DMS53 (cell line): ENCODE results near the gene USP13.

Experiments
- DNase-seq: peaks from one replicate; lab custom pipeline; 2025; lab: John Stamatoyannopoulos, UW

The USP13 gene

DNA sequence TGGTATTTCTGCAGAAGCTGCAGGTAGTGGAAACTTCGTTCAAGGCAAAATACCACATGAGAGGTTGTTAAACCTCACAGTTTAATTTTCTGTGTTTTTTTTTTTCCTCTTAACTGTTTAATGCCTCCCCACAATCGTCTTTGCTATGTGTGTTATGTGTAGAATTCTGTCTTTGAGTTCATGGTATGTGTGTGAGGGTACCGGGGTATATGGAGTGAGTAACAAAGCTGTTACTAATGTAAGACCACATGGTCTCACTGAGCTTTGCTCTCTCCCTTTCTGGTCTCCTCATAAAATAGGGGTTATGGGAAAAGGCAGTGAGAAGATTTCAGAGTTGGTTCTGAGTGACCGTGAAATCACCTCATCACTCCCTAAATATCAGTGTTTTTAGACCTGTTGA, 143.6 kb downstream of the USP13 start:
- no peak for DNase-seq

DNA sequence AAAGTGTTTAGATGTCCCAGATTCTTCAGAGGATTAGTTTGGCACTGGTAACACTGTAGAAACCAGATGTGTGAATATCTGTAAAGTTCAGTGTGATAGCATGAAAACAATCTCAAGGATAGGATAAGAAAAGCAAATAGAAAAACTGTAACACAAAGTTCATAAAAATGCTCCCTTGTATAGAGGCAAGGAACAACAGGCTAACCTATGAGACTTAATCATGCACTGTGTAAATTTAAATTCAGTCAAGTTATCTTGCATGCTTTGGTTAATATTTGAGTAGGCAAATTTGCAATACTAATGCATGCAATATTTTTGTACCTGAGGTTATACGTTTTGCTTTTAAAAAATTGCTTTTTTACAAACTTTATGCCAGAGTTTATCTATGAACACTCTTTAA, 144.4 kb downstream of the USP13 start:
- no peak for DNase-seq

DNA sequence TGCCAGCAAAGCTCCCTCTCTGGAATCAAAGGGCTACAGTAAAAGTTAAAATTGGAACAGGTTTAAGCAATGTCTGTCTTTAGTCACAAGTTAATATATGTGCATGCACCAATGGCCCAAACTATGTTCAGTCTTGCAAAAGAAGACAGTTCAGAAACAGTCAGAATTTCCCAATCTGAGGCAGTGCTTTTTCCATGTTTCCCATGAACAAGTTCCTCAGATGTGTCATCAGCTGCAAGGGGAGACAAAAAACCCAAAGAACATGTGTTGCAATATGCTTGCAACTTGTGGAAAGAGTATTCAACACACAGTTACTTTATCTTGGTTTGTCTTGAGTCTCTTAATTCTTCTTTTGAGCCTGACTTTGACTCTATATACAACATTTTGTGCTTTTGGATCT, 148.4 kb downstream of the USP13 start:
- no peak for DNase-seq

DNA sequence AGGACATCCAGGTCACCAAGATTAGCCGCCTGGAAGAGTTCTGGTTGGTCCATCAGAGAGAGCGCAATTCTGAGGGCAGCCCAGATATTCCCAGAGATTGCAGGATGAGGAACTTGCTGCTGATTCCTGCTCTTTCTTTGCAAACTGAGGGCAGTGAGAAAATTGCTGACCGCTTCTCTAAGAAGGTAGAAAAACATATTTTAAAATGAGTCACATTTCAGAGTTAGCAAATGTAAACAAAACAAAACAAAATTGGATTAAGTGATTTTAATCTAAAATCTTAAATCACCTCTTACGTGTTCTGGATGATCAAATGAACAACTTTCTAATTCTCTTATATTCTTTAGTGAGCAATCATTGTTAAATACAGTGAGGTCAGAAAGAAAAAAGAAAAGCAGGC, 149.0 kb downstream of the USP13 start:
- DNase-seq: no peak

DNA sequence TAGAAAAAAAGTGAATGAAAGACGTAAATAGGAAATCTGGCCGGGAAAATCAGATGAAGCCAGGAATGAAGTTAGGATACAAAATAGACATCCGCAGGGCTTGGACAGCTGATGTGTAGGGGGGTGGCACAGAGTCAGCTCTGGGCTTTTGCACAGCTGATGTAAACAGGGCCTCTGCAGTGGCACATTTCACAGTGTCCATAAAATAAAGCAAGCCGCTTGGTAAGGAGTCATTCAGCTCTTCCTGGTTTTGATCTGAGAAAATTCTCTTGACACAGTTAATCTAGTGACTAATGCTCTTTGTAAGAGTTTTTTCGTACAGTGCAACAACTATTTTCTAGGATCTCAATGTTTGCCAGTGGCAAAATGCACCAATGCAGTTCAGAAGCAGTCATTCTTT, 153.3 kb downstream of the USP13 start:
- DNase-seq: no peak

DNA sequence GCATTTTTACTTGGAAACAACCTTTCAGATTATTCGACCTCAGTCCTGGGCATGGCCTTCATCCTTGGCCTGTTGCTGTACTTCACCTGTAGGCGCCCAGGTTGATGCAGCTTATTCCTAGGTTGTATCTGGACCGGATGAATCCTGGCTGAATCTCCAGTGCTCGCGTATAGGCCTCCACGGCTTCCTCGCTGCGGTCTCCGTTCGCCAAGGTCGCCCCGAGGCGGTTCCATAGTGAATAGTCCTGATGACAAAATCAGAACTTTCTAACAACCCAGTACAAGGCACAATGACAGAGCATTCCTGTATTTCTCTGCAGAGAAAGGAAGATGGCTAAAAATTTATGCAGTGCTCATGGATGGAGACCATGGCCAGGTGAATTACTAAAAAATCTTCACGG, 154.7 kb downstream of the USP13 start:
- no peak for DNase-seq

DNA sequence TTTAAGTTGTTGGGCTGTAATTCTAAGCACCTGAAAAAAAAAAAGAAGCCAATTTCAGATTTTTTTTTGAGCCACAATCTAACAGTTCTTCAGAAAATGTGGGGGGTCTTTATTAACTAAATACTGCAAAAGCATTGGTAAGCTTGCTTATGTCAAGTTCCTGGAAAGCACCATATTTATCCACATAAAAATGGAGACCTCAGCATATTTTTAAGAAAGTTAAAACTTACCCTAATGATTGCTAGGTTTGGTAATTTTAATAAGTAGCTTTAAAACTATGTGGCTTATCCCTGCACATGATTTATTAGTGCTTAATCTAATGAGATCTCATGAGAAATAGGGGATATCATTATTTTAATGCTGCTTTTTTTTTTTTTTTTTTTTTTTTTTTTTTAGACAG, 156.8 kb downstream of the USP13 start:
- no peak for DNase-seq

DNA sequence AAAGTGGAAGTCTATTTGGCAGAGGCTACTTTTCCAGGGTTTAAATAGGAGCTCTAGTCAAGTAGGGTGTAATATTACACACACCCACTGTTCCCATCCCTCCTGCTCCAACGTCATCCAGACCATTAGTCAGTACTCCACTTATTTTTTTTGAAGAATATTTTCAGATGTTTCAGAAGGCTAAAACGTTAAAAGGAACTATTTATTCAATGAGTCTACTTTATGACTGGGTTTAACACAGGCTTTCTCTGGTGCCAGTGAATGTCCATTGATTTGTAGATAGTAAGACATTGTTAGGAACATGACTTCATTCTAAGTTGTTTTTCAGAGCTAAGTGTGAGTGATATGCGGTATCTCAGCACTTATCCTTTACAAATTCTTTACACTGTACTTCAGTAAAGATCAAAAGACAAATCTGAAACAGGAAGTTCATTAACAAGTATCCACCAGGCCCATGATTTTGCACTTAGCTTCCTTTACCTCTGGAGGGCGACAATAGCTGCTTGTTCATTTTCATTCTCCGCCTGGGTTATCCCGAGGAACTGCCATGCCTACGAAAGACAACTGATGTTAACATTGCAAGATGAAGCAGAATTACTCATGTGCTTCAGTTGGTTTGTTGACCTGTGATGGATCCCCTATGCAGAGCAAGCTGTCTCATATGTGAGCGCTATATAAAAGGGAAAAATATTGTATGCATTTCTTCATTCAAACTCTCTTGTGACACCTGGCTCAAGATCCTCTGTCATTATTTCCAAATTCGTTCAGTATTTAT, 158.7 kb downstream of the USP13 start:
- peak; percentile 81 for DNase-seq

DNA sequence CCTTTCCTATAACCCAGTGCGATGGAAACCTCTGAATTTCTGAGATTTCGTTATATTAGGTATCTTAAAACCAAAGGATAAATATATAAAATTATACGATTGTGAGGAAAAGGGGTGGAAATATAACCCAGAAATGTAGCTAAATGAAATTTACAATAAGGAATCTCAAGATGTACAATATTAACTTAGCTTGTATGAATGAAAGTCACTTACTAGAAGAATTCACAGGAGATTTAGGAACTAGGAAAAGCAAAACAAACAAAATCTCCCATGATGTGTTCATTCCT, 159.2 kb downstream of the USP13 start:
- no peak for DNase-seq

DNA sequence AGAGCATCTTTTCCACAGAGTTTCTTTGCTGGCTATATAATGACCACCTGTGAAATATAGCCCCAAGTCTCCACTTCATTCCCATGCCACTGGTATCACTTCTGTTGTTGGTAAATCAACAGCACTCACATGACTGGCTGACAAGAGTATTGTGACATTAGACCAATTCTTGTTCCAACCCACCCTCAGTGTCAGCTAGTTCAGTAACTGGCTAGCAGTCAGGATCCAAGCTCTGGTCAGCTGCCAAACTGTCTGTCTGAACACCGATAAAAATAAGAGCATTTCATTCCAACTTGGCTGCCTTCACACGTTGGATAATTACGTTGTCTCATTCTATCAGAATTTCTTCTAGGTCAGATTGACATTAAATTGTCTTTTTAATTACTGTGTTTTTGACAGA, 166.5 kb downstream of the USP13 start:
- DNase-seq: no peak

DNA sequence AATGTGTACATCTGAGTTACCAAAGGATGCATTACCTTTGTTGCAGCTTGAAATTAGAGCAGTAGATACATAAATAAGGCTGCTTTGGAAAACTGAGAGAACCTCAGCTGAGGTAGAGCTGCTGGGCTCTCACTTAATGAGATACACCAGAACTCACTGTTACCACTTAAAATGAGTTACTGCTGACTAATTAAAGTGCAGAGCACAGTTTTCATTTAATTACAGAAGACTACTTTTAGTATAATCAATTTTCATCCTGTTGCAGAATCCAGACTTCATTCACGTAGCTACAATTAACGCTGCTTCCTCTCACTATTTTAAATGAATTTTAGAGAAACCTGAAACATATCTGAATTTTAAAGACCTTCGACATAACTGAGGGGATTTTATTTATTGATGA, 169.5 kb downstream of the USP13 start:
- no peak for DNase-seq

DNA sequence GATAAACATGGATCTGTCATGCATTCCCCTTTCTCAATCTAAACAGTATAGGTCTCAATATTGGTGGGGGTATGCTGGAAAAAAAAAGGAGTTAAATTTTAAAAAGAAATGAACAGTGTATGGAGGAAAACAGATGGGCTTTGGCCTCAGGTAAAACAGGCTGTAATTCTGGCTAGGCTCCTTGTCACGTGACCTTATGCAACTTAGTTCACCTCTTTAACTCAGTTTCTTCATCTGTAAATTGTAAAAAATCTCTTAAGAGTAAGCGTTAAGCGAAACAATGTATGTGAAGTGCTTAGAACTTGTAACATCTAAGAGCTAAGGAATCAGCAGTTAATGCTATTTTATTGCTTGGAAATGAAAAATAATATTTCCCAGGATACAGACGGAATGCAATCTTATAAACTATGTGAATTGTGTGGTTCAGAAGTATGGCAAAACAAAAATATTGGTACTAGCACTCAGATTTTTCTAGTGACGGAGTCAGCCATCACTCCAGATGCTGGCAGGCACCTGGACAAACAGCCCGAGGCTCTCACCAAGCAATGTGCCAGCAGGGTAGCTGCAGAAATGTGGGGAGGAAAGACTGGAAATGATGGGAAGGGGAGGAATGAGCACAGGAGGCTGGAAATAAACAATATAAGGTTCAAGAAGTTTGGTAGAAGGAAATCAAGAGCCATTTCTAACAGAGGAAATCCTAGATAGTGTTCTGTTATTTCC, 172.8 kb downstream of the USP13 start:
- no peak for DNase-seq

DNA sequence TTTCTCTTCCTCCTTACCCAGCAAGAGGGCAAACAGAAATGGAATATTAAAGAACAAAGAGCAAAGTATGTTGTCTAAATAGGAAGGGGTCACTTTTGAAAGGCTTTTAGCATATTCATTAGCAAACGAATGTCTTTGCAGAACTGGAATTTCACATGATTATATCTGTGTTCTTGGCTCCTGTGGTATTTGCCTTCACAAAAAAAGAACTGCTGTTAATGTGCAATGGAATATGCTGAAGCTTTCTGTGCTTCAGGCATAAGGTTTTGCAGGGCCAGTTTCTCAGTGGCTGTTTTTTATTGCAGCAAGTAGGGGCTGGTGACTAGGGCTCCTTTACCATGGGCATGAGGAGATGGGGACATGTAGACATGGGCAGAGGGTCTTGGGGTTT, 173.4 kb downstream of the USP13 start:
- no peak for DNase-seq

DNA sequence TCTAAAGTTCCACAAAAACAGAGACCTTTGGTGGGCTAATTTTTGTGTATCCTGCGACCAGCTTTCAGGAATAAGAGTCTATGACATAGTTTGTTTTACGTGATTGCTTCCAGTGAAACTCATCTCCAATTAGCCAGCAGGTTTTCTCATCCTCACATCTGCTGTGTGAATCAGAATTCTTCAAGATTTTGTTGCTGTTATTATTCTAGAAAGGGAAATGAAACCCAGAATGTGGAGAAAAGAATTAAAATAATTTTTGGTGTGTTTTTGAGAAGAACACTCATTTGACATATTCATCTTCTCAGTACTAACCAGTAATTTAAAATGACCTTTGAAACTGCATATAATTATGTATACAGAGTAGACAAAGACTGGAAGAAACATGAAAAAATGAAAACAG, 175.9 kb downstream of the USP13 start:
- DNase-seq: no peak

DNA sequence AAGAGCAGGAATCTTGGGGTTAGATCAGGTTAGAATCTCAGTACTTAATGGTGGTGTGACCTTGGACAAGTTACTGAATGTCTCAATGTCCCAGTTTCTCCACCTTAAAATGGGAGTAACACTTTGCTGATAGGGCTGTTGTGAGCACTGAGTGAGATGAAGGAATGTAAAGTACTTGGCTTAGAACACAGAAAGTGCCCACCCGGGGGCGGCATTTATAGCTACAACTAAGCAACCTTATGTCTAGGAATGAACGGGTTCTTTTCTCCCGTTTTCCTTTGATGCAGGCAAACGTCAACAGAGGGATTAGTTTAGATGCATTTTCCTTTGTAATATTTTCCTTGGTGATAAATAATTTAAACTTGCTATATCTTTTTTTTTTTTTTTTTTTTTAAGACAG, 176.6 kb downstream of the USP13 start:
- DNase-seq: no peak

DNA sequence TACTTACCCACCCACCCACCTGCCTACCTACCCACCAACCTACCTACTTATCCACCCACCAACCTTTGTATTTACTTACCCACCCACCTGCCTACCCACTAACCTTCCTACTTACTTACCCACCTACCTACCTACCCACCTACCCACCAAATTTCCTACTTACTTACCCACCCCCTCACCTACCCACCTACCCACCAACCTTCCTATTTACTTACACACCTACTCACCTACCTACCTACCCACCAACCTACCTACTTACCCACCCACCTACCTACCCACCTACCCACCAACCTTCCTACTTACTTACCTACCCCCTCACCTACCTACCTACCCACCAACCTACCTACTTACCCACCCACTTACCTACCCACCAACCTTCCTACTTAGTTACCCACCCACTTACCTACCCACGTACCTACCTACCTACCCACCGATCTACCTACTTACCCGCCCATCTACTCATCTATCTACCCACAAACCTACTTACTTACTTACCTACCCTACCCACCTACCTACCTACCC, 179.6 kb downstream of the USP13 start:
- DNase-seq: no peak

DNA sequence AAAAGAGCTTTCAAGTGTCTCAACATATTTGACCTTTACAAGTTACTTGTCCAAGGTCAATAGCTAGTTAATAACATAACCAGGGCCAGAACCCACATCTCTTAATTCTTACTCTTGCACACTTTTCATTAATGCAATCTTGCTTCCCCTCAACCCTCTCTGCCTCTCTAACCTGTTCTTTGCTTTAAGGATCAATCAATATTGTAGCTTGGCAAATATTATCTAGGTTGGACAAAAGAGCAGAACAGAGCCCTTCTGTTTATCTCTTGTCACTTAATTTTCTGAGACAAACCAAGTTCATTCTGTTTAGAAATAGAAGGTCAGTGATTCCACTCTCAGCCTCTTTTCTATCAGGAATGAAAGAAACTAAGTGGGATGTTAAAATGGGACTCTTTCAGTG, 180.5 kb downstream of the USP13 start:
- no peak for DNase-seq

DNA sequence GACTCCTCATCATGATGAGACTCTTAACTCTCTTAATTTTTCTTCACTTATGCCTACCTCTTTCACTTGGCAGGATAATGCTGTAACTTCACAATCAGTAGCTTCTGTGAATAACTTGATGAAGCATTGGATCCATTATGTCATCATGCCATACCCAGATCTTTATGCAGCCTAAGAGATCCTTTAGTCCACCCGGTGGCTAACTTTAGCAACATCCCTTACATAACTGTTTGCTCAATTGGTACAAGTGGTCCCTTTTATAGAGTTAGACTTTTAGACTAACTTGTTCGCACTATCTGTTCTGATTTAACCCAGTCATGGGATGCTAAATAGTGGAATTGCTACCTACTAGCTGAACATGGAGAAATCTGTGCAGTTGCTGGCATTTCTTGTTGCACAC, 184.5 kb downstream of the USP13 start:
- peak; percentile 5 for DNase-seq
